ENCODE measurements around the gene MOB4. TPM values are rescaled to one million over a fixed set of nuclear protein-coding genes. Genes with fewer than 3 reads are reported as not detected.

The MOB4 gene
- total RNA-seq, 1 experiment from 2014 or later = 31.1 TPM

- Mint-ChIP-seq H3K9me3 (ENCODE audit: unreplicated experiment) (no peaks in the 10 kb centered on the region), H3K27me3 (ENCODE audit: insufficient read depth, unreplicated experiment) (no peaks in the 10 kb centered on the region), H3K27ac (ENCODE audit: unreplicated experiment) (no peak overlapping the region), H3K4me3 (ENCODE audit: unreplicated experiment) (no peak overlapping the region), H3K4me1 (ENCODE audit: low read depth, unreplicated experiment) (no peaks in the 10 kb centered on the region), H3K36me3 (ENCODE audit: insufficient read depth, unreplicated experiment) (peaks cover 37% of the 10 kb centered on the region)
- no peaks in the 10 kb centered on the region for H3K27me3 ChIP-seq (replicated peaks; ENCODE audit: control insufficient read depth, insufficient read depth, low read length)
- POLR2A ChIA-PET = no interaction called here
- no TSS peak for BruUV-seq (replicated peaks)
- no peaks in the 10 kb centered on the region; the same call in 1 of the 2 replicates for H3K36me3 ChIP-seq (ENCODE audit: control insufficient read depth, insufficient read depth, low read length)
- DNase-seq = no peak
- H3K4me3 ChIP-seq (ENCODE audit: low read depth, low read length) = no peak overlapping the region
- intact Hi-C loops (cut with micrococcal nuclease; ENCODE audit: unreplicated experiment) = no loop called here
- CTCF ChIA-PET = no interaction called here
- H3K4me1 ChIP-seq = no peaks in the 10 kb centered on the region
- 0 out of 2 replicates have a peak, but pooled peaks cover 5% of the 10 kb centered on the region for H3K9me3 ChIP-seq
- TF ChIP-seq CTCF (IDR thresholded peaks at IDR 0.05; ENCODE audit: insufficient read depth in 1 of 2, low read depth in 1 of 2, low read length in 1 of 2, severe bottlenecking in 1 of 2, unreplicated experiment in 1 of 2) = no peak
These were observed 43.8 kb downstream of the MOB4 start for GRCh38 chr2:197559681-197560080.

GRCh38 chr2:197560146-197560665 lies 44.3 kb downstream of the MOB4 start:
- Histone ChIP-seq H3K36me3 (ENCODE audit: control insufficient read depth, insufficient read depth, low read length) (no peaks in the 10 kb centered on the region; the same call in 1 of the 2 replicates), H3K4me3 (ENCODE audit: low read depth, low read length) (no peak overlapping the region), H3K9me3 (0 out of 2 replicates have a peak, but pooled peaks cover 5% of the 10 kb centered on the region), H3K4me1 (no peaks in the 10 kb centered on the region), H3K27me3 (replicated peaks; ENCODE audit: control insufficient read depth, insufficient read depth, low read length) (no peaks in the 10 kb centered on the region)
- no peak for DNase-seq
- Mint-ChIP-seq H3K27me3 (ENCODE audit: insufficient read depth, unreplicated experiment) (no peaks in the 10 kb centered on the region), H3K4me3 (ENCODE audit: unreplicated experiment) (no peak overlapping the region), H3K36me3 (ENCODE audit: insufficient read depth, unreplicated experiment) (peaks cover 41% of the 10 kb centered on the region), H3K27ac (ENCODE audit: unreplicated experiment) (no peak overlapping the region), H3K9me3 (ENCODE audit: unreplicated experiment) (no peaks in the 10 kb centered on the region), H3K4me1 (ENCODE audit: low read depth, unreplicated experiment) (no peaks in the 10 kb centered on the region)
- ChIA-PET POLR2A (no interaction called here), CTCF (no interaction called here)
- no peak for TF ChIP-seq CTCF (IDR thresholded peaks at IDR 0.05; ENCODE audit: insufficient read depth in 1 of 2, low read depth in 1 of 2, low read length in 1 of 2, severe bottlenecking in 1 of 2, unreplicated experiment in 1 of 2)
- no TSS peak for BruUV-seq (replicated peaks)
- intact Hi-C loops (cut with micrococcal nuclease; ENCODE audit: unreplicated experiment) = no loop called here

- Histone ChIP-seq H3K4me3 (ENCODE audit: low read depth, low read length) (no peak overlapping the region), H3K9me3 (peaks cover 6% of the 10 kb centered on the region), H3K27me3 (replicated peaks; ENCODE audit: control insufficient read depth, insufficient read depth, low read length) (no peaks in the 10 kb centered on the region), H3K36me3 (ENCODE audit: control insufficient read depth, insufficient read depth, low read length) (peaks cover 2% of the 10 kb centered on the region; the same call in 1 of the 2 replicates), H3K4me1 (no peaks in the 10 kb centered on the region)
- Mint-ChIP-seq H3K4me3 (ENCODE audit: unreplicated experiment) (no peak overlapping the region), H3K9me3 (ENCODE audit: unreplicated experiment) (peaks cover 25% of the 10 kb centered on the region), H3K27ac (ENCODE audit: unreplicated experiment) (no peak overlapping the region), H3K27me3 (ENCODE audit: insufficient read depth, unreplicated experiment) (no peaks in the 10 kb centered on the region), H3K4me1 (ENCODE audit: low read depth, unreplicated experiment) (no peaks in the 10 kb centered on the region), H3K36me3 (ENCODE audit: insufficient read depth, unreplicated experiment) (peaks cover 24% of the 10 kb centered on the region)
- DNase-seq = no peak
- TF ChIP-seq CTCF (IDR thresholded peaks at IDR 0.05; ENCODE audit: insufficient read depth in 1 of 2, low read depth in 1 of 2, low read length in 1 of 2, severe bottlenecking in 1 of 2, unreplicated experiment in 1 of 2) = no peak
- no TSS peak for BruUV-seq (replicated peaks)
- ChIA-PET POLR2A (no interaction called here), CTCF (no interaction called here)
- intact Hi-C loops (cut with micrococcal nuclease; ENCODE audit: unreplicated experiment) = no loop called here
These were observed 55.9 kb downstream of the MOB4 start for GRCh38 chr2:197571627-197572271.
